H1 (cell line): ENCODE measurements around the gene AIFM3. TPM values are rescaled to one million over a fixed set of nuclear protein-coding genes. Genes with fewer than 3 reads are reported as not detected.

Experiments used
- CTCF ChIA-PET: fragments of 300-600 bp; sonication (Branson Sonifier 250); formaldehyde crosslinking; loops from one replicate; lab custom pipeline; 2021; ENCODE audit not compliant: partially characterized antibody; lab: Charles Lee
- POLR2A ChIA-PET: fragments of 300-600 bp; sonication (Branson Sonifier 250); formaldehyde crosslinking; loops from one replicate; lab custom pipeline; 2021; ENCODE audit warnings: inconsistent platforms; ENCODE audit not compliant: partially characterized antibody; lab: Charles Lee
- DNase-seq, 2 experiments: peaks; one replicate each; pipeline versions ENCODE4 v3.0.0 to v3.0.0-alpha.2; 2010 to 2022; ENCODE audit warnings: low spot score in 2 of 2, low read depth in 1 of 2, mixed read lengths in 1 of 2
- FAIRE-seq: peaks from 2 replicates; lab custom pipeline; 2011; peaks lifted over from hg19 to GRCh38; lab: Jason Lieb, UNC
- H2AFZ ChIP-seq: 2 replicates; pipeline ENCODE4 v1.8.1; 2012; ENCODE audit warnings: low read length, inconsistent platforms
- H2AK5ac ChIP-seq: 2 replicates; pipeline ENCODE4 v1.6.1; 2013; ENCODE audit warnings: low read depth, low read length
- H2BK120ac ChIP-seq: replicated peaks from 2 replicates; pipeline ENCODE3; 2013; ENCODE audit warnings: low read depth, low read length, inconsistent platforms
- H2BK12ac ChIP-seq: 2 replicates; pipeline ENCODE4 v1.6.1; 2013; ENCODE audit warnings: low read depth, low read length
- H2BK15ac ChIP-seq: 2 replicates; pipeline ENCODE4 v1.6.1; 2013; ENCODE audit warnings: low read length
- H2BK20ac ChIP-seq: 2 replicates; pipeline ENCODE4 v1.6.1; 2013; ENCODE audit warnings: low read length
- H2BK5ac ChIP-seq: 2 replicates; pipeline ENCODE4 v1.6.1; 2013; ENCODE audit warnings: low read depth, low read length
- H3K14ac ChIP-seq: 2 replicates; pipeline ENCODE4 v1.6.1; 2013; ENCODE audit warnings: inconsistent platforms; ENCODE audit not compliant: insufficient read length
- H3K18ac ChIP-seq: 2 replicates; pipeline ENCODE4 v1.6.1; 2013; ENCODE audit warnings: low read length; ENCODE audit errors: extremely low read depth
- H3K23ac ChIP-seq: 2 replicates; pipeline ENCODE4 v1.6.1; 2013; ENCODE audit warnings: inconsistent platforms; ENCODE audit not compliant: insufficient read length
- H3K23me2 ChIP-seq: 2 replicates; pipeline ENCODE4 v1.6.1; 2013; ENCODE audit warnings: low read depth, low read length
- H3K27ac ChIP-seq: 2 replicates; pipeline ENCODE4 v1.6.1; 2011; ENCODE audit warnings: low read depth, low read length, inconsistent platforms
- H3K27me3 ChIP-seq, 4 experiments: replicated peaks in 1 of 4; 1 replicate in 1 of 4; 2 replicates in 3 of 4; pipeline versions ENCODE4 v1.6.1 to v1.8.1; 2011 to 2013; ENCODE audit warnings: low read length in 3 of 4, mild to moderate bottlenecking in 3 of 4, inconsistent platforms in 2 of 4, mixed read lengths in 2 of 4, moderate library complexity in 1 of 4; ENCODE audit not compliant: control insufficient read depth in 3 of 4, insufficient read depth in 3 of 4; ENCODE audit errors: extremely low read depth in 1 of 4
- H3K36me3 ChIP-seq, 4 experiments: 2 replicates each; pipeline versions ENCODE4 v1.6.1 to v1.8.1; 2011 to 2013; ENCODE audit warnings: mild to moderate bottlenecking in 4 of 4, low read length in 3 of 4, moderate library complexity in 2 of 4, control low read depth in 1 of 4, inconsistent platforms in 1 of 4; ENCODE audit not compliant: insufficient read depth in 4 of 4, control insufficient read depth in 2 of 4
- H3K4ac ChIP-seq: replicated peaks from 2 replicates; pipeline ENCODE3; 2013; ENCODE audit warnings: low read length, low read depth, mixed read lengths, inconsistent platforms; ENCODE audit not compliant: insufficient read length
- H3K4me1 ChIP-seq, 4 experiments: replicated peaks in 1 of 4; 1 replicate in 1 of 4; 2 replicates in 3 of 4; pipeline versions ENCODE4 v1.6.1 to v1.8.1; 2011 to 2013; ENCODE audit warnings: low read length in 3 of 4, inconsistent platforms in 2 of 4, mixed read lengths in 1 of 4; ENCODE audit not compliant: insufficient read depth in 4 of 4, control insufficient read depth in 3 of 4
- H3K4me2 ChIP-seq, 2 experiments: 2 replicates each; pipeline versions ENCODE4 v1.6.1 to v1.8.1; 2011 to 2013; ENCODE audit warnings: low read depth in 2 of 2, low read length in 2 of 2, control low read depth in 1 of 2, inconsistent platforms in 1 of 2, mild to moderate bottlenecking in 1 of 2; ENCODE audit not compliant: insufficient read depth in 1 of 2
- H3K4me3 ChIP-seq, 4 experiments: fragments of 200-600, 300-600 bp in 1 of 4; sonication (generic), shearing (Covaris generic), sonication (Bioruptor Twin) in 1 of 4; 2 replicates each; pipeline versions ENCODE4 v1.5.1 to v1.8.1; 2011 to 2016; ENCODE audit warnings: low read length in 4 of 4, low read depth in 3 of 4, control low read depth in 2 of 4, inconsistent platforms in 2 of 4, mild to moderate bottlenecking in 2 of 4, mixed read lengths in 1 of 4, moderate library complexity in 1 of 4; ENCODE audit not compliant: insufficient read depth in 2 of 4; ENCODE audit errors: extremely low read depth in 1 of 4
- H3K56ac ChIP-seq: replicated peaks from 2 replicates; pipeline ENCODE3; 2013; ENCODE audit warnings: low read depth, mild to moderate bottlenecking, mixed read lengths, low read length, inconsistent platforms; ENCODE audit not compliant: insufficient read length
- H3K79me1 ChIP-seq: 2 replicates; pipeline ENCODE4 v1.6.1; 2013; ENCODE audit warnings: low read depth, low read length, control low read depth
- H3K79me2 ChIP-seq, 2 experiments: 2 replicates each; pipeline versions ENCODE4 v1.6.1 to v1.8.1; 2012 to 2013; ENCODE audit warnings: low read length in 2 of 2, mild to moderate bottlenecking in 2 of 2, inconsistent platforms in 1 of 2; ENCODE audit not compliant: insufficient read depth in 2 of 2, control insufficient read depth in 1 of 2
- H3K9ac ChIP-seq, 4 experiments: replicated peaks in 1 of 4; 1 replicate in 1 of 4; 2 replicates in 3 of 4; pipeline versions ENCODE4 v1.6.1 to v1.8.1; 2011 to 2013; ENCODE audit warnings: low read depth in 3 of 4, low read length in 3 of 4, control low read depth in 2 of 4, mild to moderate bottlenecking in 2 of 4, moderate library complexity in 2 of 4, inconsistent platforms in 1 of 4; ENCODE audit errors: extremely low read depth in 1 of 4
- H3K9me3 ChIP-seq, 2 experiments: 2 replicates each; pipeline versions ENCODE4 v1.6.1 to v1.8.1; 2012 to 2013; ENCODE audit warnings: mild to moderate bottlenecking in 2 of 2, moderate library complexity in 2 of 2, control low read depth in 1 of 2, inconsistent platforms in 1 of 2, low read depth in 1 of 2, low read length in 1 of 2, mixed read lengths in 1 of 2; ENCODE audit not compliant: insufficient read depth in 2 of 2
- H4K20me1 ChIP-seq, 2 experiments: replicated peaks in 1 of 2; 2 replicates each; pipeline versions ENCODE3 to v1.8.1; 2011 to 2013; ENCODE audit warnings: inconsistent platforms in 2 of 2, low read length in 2 of 2, mild to moderate bottlenecking in 1 of 2; ENCODE audit not compliant: insufficient read depth in 2 of 2, control insufficient read depth in 1 of 2
- H4K5ac ChIP-seq: 2 replicates; pipeline ENCODE4 v1.6.1; 2013; ENCODE audit warnings: low read length, low read depth, mixed read lengths, inconsistent platforms; ENCODE audit not compliant: insufficient read length
- H4K8ac ChIP-seq: 2 replicates; pipeline ENCODE4 v1.8.0; 2013; ENCODE audit warnings: mild to moderate bottlenecking, moderate library complexity, low read length, inconsistent platforms; ENCODE audit not compliant: insufficient read depth; ENCODE audit errors: extremely low read depth
- H4K91ac ChIP-seq: replicated peaks from 2 replicates; pipeline ENCODE3; 2013; ENCODE audit warnings: low read length, mixed read lengths, inconsistent platforms; ENCODE audit not compliant: insufficient read length
- CHD1 ChIP-seq: IDR thresholded peaks from 2 replicates; pipeline ENCODE4 v1.6.1; 2012; ENCODE audit warnings: low read depth, low read length, improper control_type of control experiment
- CHD2 ChIP-seq: IDR thresholded peaks from 2 replicates; pipeline ENCODE4 v1.6.1; 2012; ENCODE audit warnings: low read length, improper control_type of control experiment
- CREB1 ChIP-seq: IDR thresholded peaks from 2 replicates; pipeline ENCODE4 v1.6.1; 2012; ENCODE audit warnings: inconsistent platforms
- EP300 ChIP-seq, 2 experiments: IDR thresholded peaks; 1 replicate in 1 of 2; 2 replicates in 1 of 2; pipeline ENCODE4 v1.6.1; 2011 to 2012; ENCODE audit warnings: low read depth in 2 of 2, low read length in 2 of 2, mild to moderate bottlenecking in 2 of 2, borderline replicate concordance in 1 of 2, inconsistent platforms in 1 of 2, moderate library complexity in 1 of 2
- GABPA ChIP-seq: IDR thresholded peaks from 2 replicates; pipeline ENCODE4 v1.6.1; 2011; ENCODE audit warnings: mild to moderate bottlenecking, low read length, moderate library complexity, borderline replicate concordance; ENCODE audit not compliant: insufficient read depth
- HDAC6 ChIP-seq: IDR thresholded peaks from one replicate; pipeline ENCODE4 v1.7.1; 2012; ENCODE audit warnings: low read depth, mild to moderate bottlenecking, inconsistent platforms, low read length, moderate library complexity
- SIRT6 ChIP-seq: IDR thresholded peaks from one replicate; pipeline ENCODE4 v1.7.1; 2012; ENCODE audit warnings: low read length, inconsistent platforms
- YY1 ChIP-seq: IDR thresholded peaks from 2 replicates; pipeline ENCODE4 v1.6.1; 2011; ENCODE audit warnings: low read depth, mild to moderate bottlenecking, low read length
- WGBS, 2 experiments: shearing (Covaris generic) in 1 of 2; methylation state at CpG; one replicate each; pipeline versions ENCODE4 v1.1.6 to v1.1.7; 2013 to 2015; ENCODE audit warnings: low lambda C conversion rate in 2 of 2, mixed read lengths in 2 of 2, inconsistent platforms in 1 of 2, low coverage in 1 of 2, missing lambda C conversion rate in 1 of 2; ENCODE audit not compliant: insufficient replicate concordance in 2 of 2, insufficient coverage in 1 of 2, insufficient read length in 1 of 2; ENCODE audit errors: extremely low coverage in 1 of 2, missing lambda C conversion rate in 1 of 2; 5-methylcytosine and 5-hydroxymethylcytosine counted together
- polyA plus RNA-seq, 7 experiments: library from polyadenylated mRNA; depleted of rRNA in 3 of 7; stranded (reverse) in 5 of 7; unstranded in 2 of 7; fragments of >200 nt in 5 of 7; fragments of 200-250 nt in 2 of 7; gene quantifications; 1 replicate in 5 of 7; 2 replicates in 1 of 7; 4 replicates in 1 of 7; pipeline versions ENCODE4 v1.2.1 to v1.2.3, GENCODE V29; 2011 to 2013; ENCODE audit warnings: missing spikeins in 2 of 7, mixed read lengths in 2 of 7
- total RNA-seq: library from RNA; stranded (reverse); fragmentation: NEBNext Ultra II Directional; extraction: Animal tissue kit (Norgen Biotek cat#: 25700); gene quantifications from 2 replicates; pipeline ENCODE4 v1.2.1, GENCODE V29; 2021
- TF ChIP-seq, protein P1 (sequence below): IDR thresholded peaks from 2 replicates; pipeline ENCODE4 v1.6.1; 2012; ENCODE audit warnings: inconsistent platforms

The AIFM3 gene
- total and polyA plus RNA-seq, 2 of the 8 experiments (the other 6 are each of a cell fraction or from before 2014, with no cell fraction given): 0.86 to 1.4 TPM

DNA sequence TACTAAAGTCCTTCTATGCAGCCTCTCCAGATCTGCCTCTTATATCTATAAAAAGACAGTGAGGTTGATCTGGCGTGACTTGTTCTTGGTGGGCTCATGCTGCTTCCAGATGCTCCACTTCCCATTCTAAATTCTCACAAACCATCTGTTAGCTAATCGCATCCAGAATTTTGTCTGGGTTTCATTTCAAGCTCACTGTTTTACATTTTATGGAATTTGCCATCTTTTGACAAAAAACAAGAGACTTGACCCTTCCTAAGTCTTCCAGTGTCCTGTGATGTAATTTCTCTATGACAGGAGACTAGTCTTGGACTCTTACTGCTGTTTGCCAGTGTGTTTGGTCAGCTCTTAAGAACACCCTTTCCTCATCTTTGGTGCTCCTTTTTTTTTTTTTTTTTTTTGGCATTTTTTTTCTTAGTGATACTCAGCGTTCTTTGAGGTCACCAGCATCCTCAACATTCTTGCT is 26.8 kb upstream of the AIFM3 start:
- no peak for TF ChIP-seq CHD2
- no peak for TF ChIP-seq EP300 (IDR thresholded peaks at IDR 0.05; ENCODE audit: borderline replicate concordance in 1 of 2, low read depth in 2 of 2, low read length in 2 of 2)
- TF ChIP-seq SIRT6: no peak
- TF ChIP-seq HDAC6: no peak
- no peak for TF ChIP-seq YY1
- TF ChIP-seq CHD1: no peak
- TF ChIP-seq, protein P1, sequence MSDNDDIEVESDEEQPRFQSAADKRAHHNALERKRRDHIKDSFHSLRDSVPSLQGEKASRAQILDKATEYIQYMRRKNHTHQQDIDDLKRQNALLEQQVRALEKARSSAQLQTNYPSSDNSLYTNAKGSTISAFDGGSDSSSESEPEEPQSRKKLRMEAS: no peak
- TF ChIP-seq CREB1: no peak
- no peak for TF ChIP-seq GABPA
- H3K79me1 ChIP-seq: peaks cover 8% of the 10 kb centered on the region
- H2BK20ac ChIP-seq: no peak overlapping the region
- H4K5ac ChIP-seq: no peak overlapping the region
- no peaks in the 10 kb centered on the region for H3K27me3 ChIP-seq
- H2BK15ac ChIP-seq: no peak overlapping the region
- no peak overlapping the region for H3K23ac ChIP-seq
- 96% methylated on average over 2 of the region's 3 CpGs; no CpG with 5 or more reads in 1 of the 2 experiments for WGBS, 2 experiments
- H3K4me3 ChIP-seq: no peak overlapping the region
- no peak overlapping the region for H3K14ac ChIP-seq
- H3K56ac ChIP-seq: no peak overlapping the region
- peaks cover 52 to 96% of the 10 kb centered on the region in 2 experiments for H3K79me2 ChIP-seq
- no peak overlapping the region for H2BK120ac ChIP-seq
- peaks cover 0 to 4% (median 0%) of the 10 kb centered on the region in 4 experiments; a peak in 3 of 7 replicates for H3K4me1 ChIP-seq
- no peaks in the 10 kb centered on the region for H3K9me3 ChIP-seq
- H2AFZ ChIP-seq: no peak overlapping the region
- H3K4me2 ChIP-seq: no peak overlapping the region
- POLR2A ChIA-PET: interaction anchor here (1.3 kb wide), 1 partner anchor 16 kb away, joined by 3 read pairs; no protein-coding TSS in a partner anchor
- no peak overlapping the region for H3K27ac ChIP-seq
- no peak overlapping the region for H4K8ac ChIP-seq
- no peak overlapping the region for H2BK12ac ChIP-seq
- CTCF ChIA-PET: interaction anchor here (0.7 to 1.2 kb wide), 3 partner anchors 48 to 80 kb away, joined by 3 to 4 read pairs (median 3); no protein-coding TSS in a partner anchor
- H3K23me2 ChIP-seq: no peaks in the 10 kb centered on the region
- no peak overlapping the region for H3K4ac ChIP-seq
- no peak overlapping the region for H4K91ac ChIP-seq
- no peak overlapping the region for H2AK5ac ChIP-seq
- no peak for FAIRE-seq
- no peak for DNase-seq
- H3K9ac ChIP-seq: no peak overlapping the region
- H2BK5ac ChIP-seq: no peak overlapping the region
- H3K18ac ChIP-seq: no peak overlapping the region
- peaks cover 31 to 48% of the 10 kb centered on the region in 2 experiments for H4K20me1 ChIP-seq
- H3K36me3 ChIP-seq: peaks cover 2 to 21% (median 4%) of the 10 kb centered on the region in 4 experiments; a peak in 6 of 8 replicates
